ENCODE data around the gene ZBP1.

ZBP1 gene

GRCh38 chr20:57576617-57577550 lies 43.3 kb downstream of the ZBP1 start:
- ATAC-seq, result no peak
- TF ChIP-seq ZC3H10 (CRISPR knock-in tag; IDR thresholded peaks at IDR 0.05) (no peak), ZNF565 (CRISPR knock-in tag; conservative IDR thresholded peaks at IDR 0.05; ENCODE audit: low read depth) (no peak), OSR1 (CRISPR knock-in tag; IDR thresholded peaks at IDR 0.05) (no peak), PATZ1 (CRISPR knock-in tag; IDR thresholded peaks at IDR 0.05; ENCODE audit: borderline replicate concordance) (no peak), ZFP30 (CRISPR knock-in tag; IDR thresholded peaks at IDR 0.05) (no peak), ZNF70 (CRISPR knock-in tag; IDR thresholded peaks at IDR 0.05) (no peak), TOX (CRISPR knock-in tag; IDR thresholded peaks at IDR 0.05; ENCODE audit: borderline replicate concordance) (no peak), GLIS3 (CRISPR knock-in tag; IDR thresholded peaks at IDR 0.05) (no peak), TCF4 (CRISPR knock-in tag; IDR thresholded peaks at IDR 0.05; ENCODE audit: borderline replicate concordance) (no peak), RARB (CRISPR knock-in tag; IDR thresholded peaks at IDR 0.05) (no peak), ZFP3 (CRISPR knock-in tag; IDR thresholded peaks at IDR 0.05) (no peak), CSDC2 (CRISPR knock-in tag; IDR thresholded peaks at IDR 0.05) (no peak), ZNF8 (CRISPR knock-in tag; IDR thresholded peaks at IDR 0.05) (no peak), BACH2 (CRISPR knock-in tag; IDR thresholded peaks at IDR 0.05; ENCODE audit: borderline replicate concordance) (no peak), ARNTL (CRISPR knock-in tag; IDR thresholded peaks at IDR 0.05; ENCODE audit: borderline replicate concordance, low read depth) (no peak)

- TF ChIP-seq ISL1 (CRISPR knock-in tag; IDR thresholded peaks at IDR 0.05) (no peak), BACH2 (CRISPR knock-in tag; IDR thresholded peaks at IDR 0.05; ENCODE audit: borderline replicate concordance) (no peak), ZC3H10 (CRISPR knock-in tag; IDR thresholded peaks at IDR 0.05) (no peak), ZFP30 (CRISPR knock-in tag; IDR thresholded peaks at IDR 0.05) (no peak), ZNF565 (CRISPR knock-in tag; conservative IDR thresholded peaks at IDR 0.05; ENCODE audit: low read depth) (no peak), CSDC2 (CRISPR knock-in tag; IDR thresholded peaks at IDR 0.05) (no peak), RARB (CRISPR knock-in tag; IDR thresholded peaks at IDR 0.05) (no peak), GLIS3 (CRISPR knock-in tag; IDR thresholded peaks at IDR 0.05) (no peak), SNAI2 (CRISPR knock-in tag; IDR thresholded peaks at IDR 0.05) (no peak), ZFP3 (CRISPR knock-in tag; IDR thresholded peaks at IDR 0.05) (no peak), ARNTL (CRISPR knock-in tag; IDR thresholded peaks at IDR 0.05; ENCODE audit: borderline replicate concordance, low read depth) (no peak), CREB5 (CRISPR knock-in tag; IDR thresholded peaks at IDR 0.05; ENCODE audit: low read depth) (no peak), ZNF8 (CRISPR knock-in tag; IDR thresholded peaks at IDR 0.05) (no peak), ESRRG (CRISPR knock-in tag; IDR thresholded peaks at IDR 0.05) (no peak), TCF4 (CRISPR knock-in tag; IDR thresholded peaks at IDR 0.05; ENCODE audit: borderline replicate concordance) (no peak), OSR1 (CRISPR knock-in tag; IDR thresholded peaks at IDR 0.05) (no peak)
- TF ChIP-seq, protein P1, sequence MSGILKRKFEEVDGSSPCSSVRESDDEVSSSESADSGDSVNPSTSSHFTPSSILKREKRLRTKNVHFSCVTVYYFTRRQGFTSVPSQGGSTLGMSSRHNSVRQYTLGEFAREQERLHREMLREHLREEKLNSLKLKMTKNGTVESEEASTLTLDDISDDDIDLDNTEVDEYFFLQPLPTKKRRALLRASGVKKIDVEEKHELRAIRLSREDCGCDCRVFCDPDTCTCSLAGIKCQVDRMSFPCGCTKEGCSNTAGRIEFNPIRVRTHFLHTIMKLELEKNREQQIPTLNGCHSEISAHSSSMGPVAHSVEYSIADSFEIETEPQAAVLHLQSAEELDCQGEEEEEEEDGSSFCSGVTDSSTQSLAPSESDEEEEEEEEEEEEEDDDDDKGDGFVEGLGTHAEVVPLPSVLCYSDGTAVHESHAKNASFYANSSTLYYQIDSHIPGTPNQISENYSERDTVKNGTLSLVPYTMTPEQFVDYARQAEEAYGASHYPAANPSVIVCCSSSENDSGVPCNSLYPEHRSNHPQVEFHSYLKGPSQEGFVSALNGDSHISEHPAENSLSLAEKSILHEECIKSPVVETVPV (CRISPR knock-in tag; IDR thresholded peaks at IDR 0.05), result no peak
- ATAC-seq, result no peak
These were observed 44.2 kb downstream of the ZBP1 start for GRCh38 chr20:57576002-57576401.

- TF ChIP-seq TOX (CRISPR knock-in tag; IDR thresholded peaks at IDR 0.05; ENCODE audit: borderline replicate concordance) (no peak), TCF4 (CRISPR knock-in tag; IDR thresholded peaks at IDR 0.05; ENCODE audit: borderline replicate concordance) (no peak), OSR1 (CRISPR knock-in tag; IDR thresholded peaks at IDR 0.05) (no peak), GLIS3 (CRISPR knock-in tag; IDR thresholded peaks at IDR 0.05) (no peak), ARNTL (CRISPR knock-in tag; IDR thresholded peaks at IDR 0.05; ENCODE audit: borderline replicate concordance, low read depth) (no peak), ESRRG (CRISPR knock-in tag; IDR thresholded peaks at IDR 0.05) (no peak), PATZ1 (CRISPR knock-in tag; IDR thresholded peaks at IDR 0.05; ENCODE audit: borderline replicate concordance) (no peak), POU6F1 (CRISPR knock-in tag; IDR thresholded peaks at IDR 0.05; ENCODE audit: borderline replicate concordance, low read depth) (no peak), ZFP30 (CRISPR knock-in tag; IDR thresholded peaks at IDR 0.05) (no peak), ZNF8 (CRISPR knock-in tag; IDR thresholded peaks at IDR 0.05) (no peak), SNAI2 (CRISPR knock-in tag; IDR thresholded peaks at IDR 0.05) (no peak), BACH2 (CRISPR knock-in tag; IDR thresholded peaks at IDR 0.05; ENCODE audit: borderline replicate concordance) (no peak), PPARA (CRISPR knock-in tag; IDR thresholded peaks at IDR 0.05; ENCODE audit: borderline replicate concordance) (no peak), ZNF565 (CRISPR knock-in tag; conservative IDR thresholded peaks at IDR 0.05; ENCODE audit: low read depth) (no peak), ZNF70 (CRISPR knock-in tag; IDR thresholded peaks at IDR 0.05) (no peak), RARB (CRISPR knock-in tag; IDR thresholded peaks at IDR 0.05) (no peak), ISL1 (CRISPR knock-in tag; IDR thresholded peaks at IDR 0.05) (no peak)
- TF ChIP-seq, protein P1 (CRISPR knock-in tag; IDR thresholded peaks at IDR 0.05), result no peak
- no peak for ATAC-seq
These were observed 45.3 kb downstream of the ZBP1 start for GRCh38 chr20:57574954-57575353.

Measured in SK-N-SH treated with all-trans-retinoic acid at 6 μM for 48 hours (cell line).